Heart left ventricle (tissue), 16 donors: ENCODE results near the gene C12orf57. TPM values are rescaled to one million over a fixed set of nuclear protein-coding genes. Genes with fewer than 3 reads are reported as not detected.

ENCODE experiments used
- ATAC-seq, 4 donors: fragments of 200-7000 bp; cut with Tn5 transposase; one replicate each; pipeline ENCODE4 v1.9.1; 2020 to 2022; ENCODE audit warnings: moderate library complexity in 4 of 4, mild to moderate bottlenecking in 3 of 4, moderate number of reproducible peaks in 1 of 4
- DNase-seq, 5 donors: peaks; one replicate each; pipeline ENCODE4 v3.0.0-alpha.2; 2020
- H3K27ac ChIP-seq, 12 donors: fragments of 200-600 bp; sonication (generic) in 4 of 12; one replicate each; pipeline versions ENCODE4 v1.5.0 to v1.8.0; 2016 to 2022; ENCODE audit warnings: mild to moderate bottlenecking in 2 of 12
- H3K27me3 ChIP-seq, 9 donors: fragments of 200-600 bp; sonication (generic) in 2 of 9; one replicate each; pipeline versions ENCODE4 v1.5.1 to v1.8.0; 2016 to 2022; ENCODE audit warnings: mild to moderate bottlenecking in 3 of 9
- H3K36me3 ChIP-seq, 9 donors: fragments of 200-600 bp; sonication (generic) in 2 of 9; one replicate each; pipeline versions ENCODE4 v1.5.0 to v1.8.0; 2018 to 2022; ENCODE audit warnings: mild to moderate bottlenecking in 2 of 9
- H3K4me1 ChIP-seq, 12 donors: fragments of 200-600 bp; sonication (generic) in 4 of 12; one replicate each; pipeline versions ENCODE4 v1.5.0 to v1.8.0; 2016 to 2022; ENCODE audit warnings: mild to moderate bottlenecking in 3 of 12
- H3K4me3 ChIP-seq, 12 donors: fragments of 200-600 bp; sonication (generic) in 4 of 12; one replicate each; pipeline versions ENCODE4 v1.5.0 to v1.8.0; 2017 to 2022; ENCODE audit warnings: mild to moderate bottlenecking in 9 of 12, moderate library complexity in 4 of 12
- H3K9me3 ChIP-seq, 12 donors: fragments of 200-600 bp; sonication (generic) in 4 of 12; one replicate each; pipeline versions ENCODE4 v1.5.0 to v1.8.0; 2016 to 2022; ENCODE audit warnings: mild to moderate bottlenecking in 1 of 12
- CTCF ChIP-seq, 12 donors: fragments of 200-600 bp; sonication (generic) in 4 of 12; IDR thresholded peaks; one replicate each; pipeline versions ENCODE4 v1.5.0 to v1.8.0; 2018 to 2022; ENCODE audit warnings: antibody characterized with exemption in 12 of 12, mild to moderate bottlenecking in 5 of 12
- POLR2A ChIP-seq, 2 donors: fragments of 450-650 bp; IDR thresholded peaks; one replicate each; pipeline ENCODE4 v1.6.1; 2017; ENCODE audit warnings: antibody characterized with exemption in 2 of 2, mild to moderate bottlenecking in 2 of 2, moderate library complexity in 2 of 2
- WGBS, 4 donors: extraction: QIAGEN DNeasy Blood & Tissue Kit in 2 of 4; methylation state at CpG; one replicate each; pipeline versions ENCODE4 v1.1.5 to v1.1.7; 2013 to 2018; 5-methylcytosine and 5-hydroxymethylcytosine counted together
- intact Hi-C, 10 donors: fragments of 100-400 bp; cut with DNase I; formaldehyde crosslinking; loops; one replicate each; pipeline versions ENCODE4 v1.11.1 to v1.14.2; 2022
- polyA plus RNA-seq, 2 donors: library from polyadenylated mRNA; stranded (reverse); fragments of 200-250 nt; gene quantifications; one replicate each; pipeline ENCODE4 v1.2.3, GENCODE V29; 2013
- total RNA-seq, 9 donors: library from RNA; depleted of rRNA in 2 of 9; stranded (reverse); fragments of >200 nt in 2 of 9; fragmentation: NEBNext Ultra II Directional in 3 of 9; extraction: Animal tissue kit (Norgen Biotek cat#: 25700) in 3 of 9; gene quantifications; one replicate each; pipeline versions ENCODE4 v1.1.0 to v1.2.4, GENCODE V29; 2016 to 2023
- donor health status: ischemic (EF 13 %, LVEDD 7.1; RV severe dilation, severe dysfunction).
- donor health status: healthy with polysubstance abuse.
- donor health status: DM: no; HTN: yes; CAD: no.
- donor health status: DM: no; HTN: no; CAD: no.
- donor health status: ischemic (EF 25% LVEDD 6.9; RV normal size, moderate dysfunction).
- donor health status: ischemic (EF 25% LVEDD 5.7; RV mildly dilated, moderate dysfunction).
- donor health status: healthy.
- donor health status: DM: yes; HTN: yes; CAD: no.
- donor health status: ischemic (EF 35%, LVEDD 5.7; RV mildly dilated, moderate dysfunction).
- donor health status: nonischemic (EF 11% LVEDD 7.7; RV severe dilation, severe dysfunction).
- donor health status: DM: yes; HTN: yes; CAD: no.
- donor health status: PGD.
- donor health status: ischemic (EF 29% LVEDD 5.4; RV normal size, mild dysfunction).
- donor health status: nonischemic (EF 23%, LVEDD 6.1; RV moderate dilation, normal function).

Gene C12orf57
- total and polyA plus RNA-seq, 11 donors = 108 to 460 (median 187) TPM

DNA sequence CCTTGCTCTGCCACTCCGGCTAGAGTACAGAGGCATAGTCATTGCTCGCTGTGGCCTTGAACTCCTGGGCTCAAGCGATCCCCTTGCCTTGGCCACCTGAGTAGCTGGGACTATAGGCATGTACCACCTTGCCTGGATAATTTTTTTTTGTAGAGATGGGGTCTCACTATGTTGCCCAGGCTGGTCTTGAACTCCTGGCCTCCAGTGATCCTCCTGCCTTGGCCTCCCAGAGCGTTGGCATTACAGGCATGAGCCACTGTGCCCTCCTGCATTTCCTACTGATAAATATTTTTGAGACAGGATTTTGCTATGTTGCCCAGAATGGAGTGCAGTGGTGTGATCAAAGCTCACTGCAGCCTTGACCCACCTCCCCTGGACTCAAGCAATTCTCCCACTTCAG is 36.3 kb downstream of the C12orf57 start:
- no peak for TF ChIP-seq CTCF (IDR thresholded peaks at IDR 0.05)
- TF ChIP-seq POLR2A (IDR thresholded peaks at IDR 0.05) = no peak
- WGBS, 4 donors = 96 to 99% (median 97%) methylated on average over 4 of the region's 4 CpGs
- Histone ChIP-seq H3K9me3 (no peaks in the 10 kb centered on the region), H3K4me3 (no peak overlapping the region), H3K36me3 (peaks cover 0 to 96% (median 80%) of the 10 kb centered on the region in 9 donors), H3K27me3 (no peaks in the 10 kb centered on the region), H3K4me1 (peaks cover 0 to 17% (median 0%) of the 10 kb centered on the region in 12 donors), H3K27ac (peak overlapping the region in 2 of 12 donors; percentile 68 to 81)
- DNase-seq = no peak
- ATAC-seq = no peak
- intact Hi-C loops = no loop called here

DNA sequence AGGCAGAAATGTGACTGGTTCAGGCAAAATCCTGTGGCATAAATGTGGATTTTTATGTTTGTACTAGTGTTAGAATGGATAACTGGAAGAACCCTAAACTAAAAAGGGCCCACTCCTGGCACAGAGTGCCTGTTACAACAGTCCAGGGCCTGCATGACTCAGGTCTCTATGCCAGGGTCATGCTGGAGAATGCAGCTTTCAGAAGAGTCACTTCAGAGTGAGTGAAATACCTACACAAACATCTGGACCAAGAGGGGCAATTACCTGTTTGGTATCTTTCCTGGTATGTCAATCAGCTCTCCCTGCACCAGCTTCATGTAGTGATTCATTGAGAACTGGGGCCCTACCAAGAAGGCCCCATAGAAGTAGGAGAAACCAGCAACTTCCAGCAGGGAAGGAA is 36.9 kb downstream of the C12orf57 start:
- no peak overlapping the region for H3K27ac ChIP-seq
- peaks cover 0 to 17% (median 0%) of the 10 kb centered on the region in 12 donors for H3K4me1 ChIP-seq
- ATAC-seq = no peak
- TF ChIP-seq POLR2A (IDR thresholded peaks at IDR 0.05) (no peak), CTCF (IDR thresholded peaks at IDR 0.05) (no peak)
- H3K4me3 ChIP-seq = no peak overlapping the region
- intact Hi-C loops = no loop called here
- H3K27me3 ChIP-seq = no peaks in the 10 kb centered on the region
- no peak for DNase-seq
- no peaks in the 10 kb centered on the region for H3K9me3 ChIP-seq
- peaks cover 0 to 92% (median 74%) of the 10 kb centered on the region in 9 donors for H3K36me3 ChIP-seq

DNA sequence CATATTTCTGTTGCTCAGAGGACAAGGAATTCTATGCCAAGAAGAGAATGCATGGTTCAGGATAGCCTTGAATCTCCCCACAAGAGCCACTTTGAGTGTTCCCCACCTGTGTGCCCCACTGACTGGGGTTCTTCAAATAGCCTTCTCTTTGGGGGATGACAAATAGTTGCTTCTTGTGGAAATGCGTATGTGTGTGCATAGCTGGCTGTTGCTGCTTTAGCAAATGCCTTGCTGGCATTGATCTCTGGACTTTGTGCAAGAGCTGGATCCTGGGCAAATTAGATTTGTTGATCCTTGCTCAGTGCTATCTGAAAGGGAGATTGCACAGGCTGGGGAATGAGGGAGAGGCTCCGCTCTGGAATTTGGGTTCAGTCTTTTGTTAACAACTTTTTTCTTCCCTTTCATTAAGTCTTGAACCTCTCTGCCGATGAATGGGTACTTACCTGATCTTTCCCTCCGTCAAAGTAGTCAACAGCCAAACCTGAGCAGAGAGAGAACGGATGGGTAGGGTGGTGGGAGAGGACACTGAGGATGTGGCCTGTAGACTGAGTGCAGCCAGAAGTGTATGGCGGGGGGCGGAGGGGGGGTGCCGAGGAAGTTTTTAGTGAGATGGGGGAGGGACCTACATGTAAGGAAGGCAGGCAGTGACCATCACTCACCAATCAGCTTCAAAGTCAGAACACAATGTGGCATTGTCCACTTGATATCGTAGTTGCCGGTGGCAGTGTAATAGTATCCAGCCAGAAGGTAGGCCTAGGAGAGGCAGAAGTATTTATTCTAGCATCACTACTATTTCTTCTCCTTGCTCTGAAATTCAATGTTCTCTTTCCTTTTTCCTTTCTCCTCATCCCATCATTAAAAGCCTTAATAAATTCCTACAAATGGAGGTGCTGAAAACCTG is 37.6 kb downstream of the C12orf57 start:
- 92 to 93% (median 92%) methylated on average over 10 of the region's 10 CpGs for WGBS, 4 donors
- intact Hi-C loops = no loop called here
- H3K4me3 ChIP-seq = no peak overlapping the region
- H3K27ac ChIP-seq = no peak overlapping the region
- no peaks in the 10 kb centered on the region for H3K27me3 ChIP-seq
- TF ChIP-seq CTCF (IDR thresholded peaks at IDR 0.05) (no peak), POLR2A (IDR thresholded peaks at IDR 0.05) (no peak)
- peaks cover 0 to 90% (median 72%) of the 10 kb centered on the region in 9 donors for H3K36me3 ChIP-seq
- ATAC-seq (no peak), DNase-seq (no peak)
- H3K9me3 ChIP-seq = no peaks in the 10 kb centered on the region
- H3K4me1 ChIP-seq = peaks cover 0 to 17% (median 0%) of the 10 kb centered on the region in 12 donors

GRCh38 chr12:6982532-6982931 is 38.7 kb downstream of the C12orf57 start:
- Histone ChIP-seq H3K9me3 (no peaks in the 10 kb centered on the region), H3K27ac (no peak overlapping the region), H3K27me3 (no peaks in the 10 kb centered on the region), H3K4me1 (peaks cover 0 to 17% (median 0%) of the 10 kb centered on the region in 12 donors), H3K36me3 (peaks cover 0 to 90% (median 65%) of the 10 kb centered on the region in 9 donors), H3K4me3 (no peak overlapping the region)
- DNase-seq (no peak), ATAC-seq (no peak)
- 85 to 89% (median 89%) methylated on average over 7 of the region's 7 CpGs for WGBS, 4 donors
- intact Hi-C loops = no loop called here
- TF ChIP-seq POLR2A (IDR thresholded peaks at IDR 0.05) = no peak
